Measurements from ENCODE around the gene RIMS1. TPM values are rescaled to one million over a fixed set of nuclear protein-coding genes. Genes with fewer than 3 reads are reported as not detected.

RIMS1 gene
- total RNA-seq, 1 experiment from 2014 or later = not detected

GRCh38 chr6:72406517-72406916, 520.2 kb downstream of the RIMS1 start:
- Histone ChIP-seq H3K27ac (ENCODE audit: low read length) (no peak overlapping the region), H3K9me2 (replicated peaks; ENCODE audit: insufficient read depth, low read length) (no peaks in the 10 kb centered on the region), H3K27me3 (ENCODE audit: low read length) (no peaks in the 10 kb centered on the region), H3K9ac (ENCODE audit: low read length) (no peak overlapping the region), H3K79me2 (ENCODE audit: low read length) (no peaks in the 10 kb centered on the region), H4K20me1 (ENCODE audit: insufficient read depth, low read depth, low read length) (no peaks in the 10 kb centered on the region), H3K4me1 (ENCODE audit: low read length) (no peaks in the 10 kb centered on the region), H3K36me3 (ENCODE audit: insufficient read depth, low read length) (no peaks in the 10 kb centered on the region), H3K4me2 (ENCODE audit: low read depth, low read length, poor library complexity, severe bottlenecking) (no peak overlapping the region), H3K4me3 (ENCODE audit: low read length) (no peak overlapping the region), H2AFZ (ENCODE audit: low read length) (no peak overlapping the region), H3K9me3 (ENCODE audit: low read length) (no peaks in the 10 kb centered on the region)
- no peak for DNase-seq

GRCh38 chr6:72410769-72411168, 524.4 kb downstream of the RIMS1 start:
- H3K79me2 ChIP-seq (ENCODE audit: low read length) = no peaks in the 10 kb centered on the region
- no peak overlapping the region for H3K4me2 ChIP-seq (ENCODE audit: low read depth, low read length, poor library complexity, severe bottlenecking)
- no peak overlapping the region for H3K4me3 ChIP-seq (ENCODE audit: low read length)
- no peaks in the 10 kb centered on the region for H3K36me3 ChIP-seq (ENCODE audit: insufficient read depth, low read length)
- no peaks in the 10 kb centered on the region for H3K4me1 ChIP-seq (ENCODE audit: low read length)
- no peaks in the 10 kb centered on the region for H4K20me1 ChIP-seq (ENCODE audit: insufficient read depth, low read depth, low read length)
- no peak overlapping the region for H3K9ac ChIP-seq (ENCODE audit: low read length)
- H3K9me3 ChIP-seq (ENCODE audit: low read length) = no peaks in the 10 kb centered on the region
- no peaks in the 10 kb centered on the region for H3K9me2 ChIP-seq (replicated peaks; ENCODE audit: insufficient read depth, low read length)
- no peaks in the 10 kb centered on the region for H3K27me3 ChIP-seq (ENCODE audit: low read length)
- H2AFZ ChIP-seq (ENCODE audit: low read length) = no peak overlapping the region
- DNase-seq = no peak
- H3K27ac ChIP-seq (ENCODE audit: low read length) = no peak overlapping the region

- DNase-seq = peak; percentile 90
- H3K27ac ChIP-seq (ENCODE audit: low read length) = no peak overlapping the region
- no peak overlapping the region for H3K9ac ChIP-seq (ENCODE audit: low read length)
- no peak overlapping the region for H3K4me3 ChIP-seq (ENCODE audit: low read length)
- no peaks in the 10 kb centered on the region for H3K4me1 ChIP-seq (ENCODE audit: low read length)
- no peaks in the 10 kb centered on the region for H3K79me2 ChIP-seq (ENCODE audit: low read length)
- H2AFZ ChIP-seq (ENCODE audit: low read length) = no peak overlapping the region
- H3K4me2 ChIP-seq (ENCODE audit: low read depth, low read length, poor library complexity, severe bottlenecking) = no peak overlapping the region
- H3K27me3 ChIP-seq (ENCODE audit: low read length) = no peaks in the 10 kb centered on the region
- H3K9me3 ChIP-seq (ENCODE audit: low read length) = no peaks in the 10 kb centered on the region
- H4K20me1 ChIP-seq (ENCODE audit: insufficient read depth, low read depth, low read length) = no peaks in the 10 kb centered on the region
- no peaks in the 10 kb centered on the region for H3K9me2 ChIP-seq (replicated peaks; ENCODE audit: insufficient read depth, low read length)
- no peaks in the 10 kb centered on the region for H3K36me3 ChIP-seq (ENCODE audit: insufficient read depth, low read length)
Measured at GRCh38 chr6:72411872-72412708, 525.7 kb downstream of the RIMS1 start.

- no peak overlapping the region for H3K4me2 ChIP-seq (ENCODE audit: low read depth, low read length, poor library complexity, severe bottlenecking)
- no peak overlapping the region for H2AFZ ChIP-seq (ENCODE audit: low read length)
- H3K9me2 ChIP-seq (replicated peaks; ENCODE audit: insufficient read depth, low read length) = no peaks in the 10 kb centered on the region
- H3K36me3 ChIP-seq (ENCODE audit: insufficient read depth, low read length) = no peaks in the 10 kb centered on the region
- H3K27ac ChIP-seq (ENCODE audit: low read length) = no peak overlapping the region
- no peaks in the 10 kb centered on the region for H3K79me2 ChIP-seq (ENCODE audit: low read length)
- H4K20me1 ChIP-seq (ENCODE audit: insufficient read depth, low read depth, low read length) = no peaks in the 10 kb centered on the region
- no peaks in the 10 kb centered on the region for H3K9me3 ChIP-seq (ENCODE audit: low read length)
- no peaks in the 10 kb centered on the region for H3K4me1 ChIP-seq (ENCODE audit: low read length)
- H3K4me3 ChIP-seq (ENCODE audit: low read length) = no peak overlapping the region
- no peak for DNase-seq
- H3K9ac ChIP-seq (ENCODE audit: low read length) = no peak overlapping the region
- no peaks in the 10 kb centered on the region for H3K27me3 ChIP-seq (ENCODE audit: low read length)
Measured at GRCh38 chr6:72412709-72413044, 526.3 kb downstream of the RIMS1 start.

GRCh38 chr6:72413884-72414283, 527.5 kb downstream of the RIMS1 start:
- H3K36me3 ChIP-seq (ENCODE audit: insufficient read depth, low read length) = no peaks in the 10 kb centered on the region

GRCh38 chr6:72414657-72415056, 528.3 kb downstream of the RIMS1 start:
- no peaks in the 10 kb centered on the region for H3K9me2 ChIP-seq (replicated peaks; ENCODE audit: insufficient read depth, low read length)
- no peaks in the 10 kb centered on the region for H3K9me3 ChIP-seq (ENCODE audit: low read length)
- H3K9ac ChIP-seq (ENCODE audit: low read length) = no peak overlapping the region
- no peak for DNase-seq
- no peak overlapping the region for H2AFZ ChIP-seq (ENCODE audit: low read length)
- H3K4me1 ChIP-seq (ENCODE audit: low read length) = no peaks in the 10 kb centered on the region
- H3K27ac ChIP-seq (ENCODE audit: low read length) = no peak overlapping the region
- no peak overlapping the region for H3K4me2 ChIP-seq (ENCODE audit: low read depth, low read length, poor library complexity, severe bottlenecking)
- H3K4me3 ChIP-seq (ENCODE audit: low read length) = no peak overlapping the region
- no peaks in the 10 kb centered on the region for H3K79me2 ChIP-seq (ENCODE audit: low read length)
- no peaks in the 10 kb centered on the region for H3K27me3 ChIP-seq (ENCODE audit: low read length)
- no peaks in the 10 kb centered on the region for H4K20me1 ChIP-seq (ENCODE audit: insufficient read depth, low read depth, low read length)
- no peaks in the 10 kb centered on the region for H3K36me3 ChIP-seq (ENCODE audit: insufficient read depth, low read length)

More at GRCh38 chr6:72413884-72414283, 527.5 kb downstream of the RIMS1 start:
- no peaks in the 10 kb centered on the region for H3K9me2 ChIP-seq (replicated peaks; ENCODE audit: insufficient read depth, low read length)
- no peak overlapping the region for H3K27ac ChIP-seq (ENCODE audit: low read length)
- H3K79me2 ChIP-seq (ENCODE audit: low read length) = no peaks in the 10 kb centered on the region
- no peaks in the 10 kb centered on the region for H3K4me1 ChIP-seq (ENCODE audit: low read length)
- no peak for DNase-seq
- H4K20me1 ChIP-seq (ENCODE audit: insufficient read depth, low read depth, low read length) = no peaks in the 10 kb centered on the region
- no peak overlapping the region for H2AFZ ChIP-seq (ENCODE audit: low read length)
- no peaks in the 10 kb centered on the region for H3K9me3 ChIP-seq (ENCODE audit: low read length)
- H3K9ac ChIP-seq (ENCODE audit: low read length) = no peak overlapping the region
- H3K27me3 ChIP-seq (ENCODE audit: low read length) = no peaks in the 10 kb centered on the region
- H3K4me2 ChIP-seq (ENCODE audit: low read depth, low read length, poor library complexity, severe bottlenecking) = no peak overlapping the region
- H3K4me3 ChIP-seq (ENCODE audit: low read length) = no peak overlapping the region

- no peaks in the 10 kb centered on the region for H3K36me3 ChIP-seq (ENCODE audit: insufficient read depth, low read length)
- H3K79me2 ChIP-seq (ENCODE audit: low read length) = no peaks in the 10 kb centered on the region
- H3K9me3 ChIP-seq (ENCODE audit: low read length) = no peaks in the 10 kb centered on the region
- no peaks in the 10 kb centered on the region for H3K27me3 ChIP-seq (ENCODE audit: low read length)
- no peak overlapping the region for H3K4me2 ChIP-seq (ENCODE audit: low read depth, low read length, poor library complexity, severe bottlenecking)
- no peak overlapping the region for H3K9ac ChIP-seq (ENCODE audit: low read length)
- no peak overlapping the region for H2AFZ ChIP-seq (ENCODE audit: low read length)
- no peaks in the 10 kb centered on the region for H4K20me1 ChIP-seq (ENCODE audit: insufficient read depth, low read depth, low read length)
- H3K27ac ChIP-seq (ENCODE audit: low read length) = no peak overlapping the region
- no peaks in the 10 kb centered on the region for H3K4me1 ChIP-seq (ENCODE audit: low read length)
- H3K4me3 ChIP-seq (ENCODE audit: low read length) = no peak overlapping the region
- H3K9me2 ChIP-seq (replicated peaks; ENCODE audit: insufficient read depth, low read length) = no peaks in the 10 kb centered on the region
- no peak for DNase-seq
Measured at GRCh38 chr6:72416744-72417465, 530.6 kb downstream of the RIMS1 start.

GRCh38 chr6:72417759-72418158, 531.4 kb downstream of the RIMS1 start:
- Histone ChIP-seq H3K9ac (ENCODE audit: low read length) (no peak overlapping the region), H2AFZ (ENCODE audit: low read length) (no peak overlapping the region), H3K9me2 (replicated peaks; ENCODE audit: insufficient read depth, low read length) (no peaks in the 10 kb centered on the region), H3K27me3 (ENCODE audit: low read length) (no peaks in the 10 kb centered on the region), H3K36me3 (ENCODE audit: insufficient read depth, low read length) (no peaks in the 10 kb centered on the region), H3K79me2 (ENCODE audit: low read length) (no peaks in the 10 kb centered on the region), H3K9me3 (ENCODE audit: low read length) (no peaks in the 10 kb centered on the region), H3K27ac (ENCODE audit: low read length) (no peak overlapping the region), H3K4me2 (ENCODE audit: low read depth, low read length, poor library complexity, severe bottlenecking) (no peak overlapping the region), H3K4me1 (ENCODE audit: low read length) (no peaks in the 10 kb centered on the region), H4K20me1 (ENCODE audit: insufficient read depth, low read depth, low read length) (no peaks in the 10 kb centered on the region), H3K4me3 (ENCODE audit: low read length) (no peak overlapping the region)
- no peak for DNase-seq
